Activated CD8-positive, alpha-beta memory T cell treated with anti-CD3 and anti-CD28 coated beads for 36 hours (primary cell): ENCODE data around the gene PRKCI. TPM values are rescaled to one million over a fixed set of nuclear protein-coding genes. Genes with fewer than 3 reads are reported as not detected.
"Not testable (repeated sequence)": the region's sequence is repeated elsewhere in the genome, so short reads cannot be mapped to it uniquely, and the experiment has no call there.

ENCODE experiments used
- CTCF ChIA-PET: fragments of 350-600 bp; sonication (Branson Sonifier 250); formaldehyde crosslinking; loops from one replicate; lab custom pipeline; 2021; ENCODE audit warnings: antibody characterized with exemption; lab: Charles Lee
- POLR2A ChIA-PET: fragments of 350-600 bp; sonication (Branson Sonifier 250); formaldehyde crosslinking; loops from one replicate; lab custom pipeline; 2021; ENCODE audit warnings: antibody characterized with exemption; lab: Charles Lee
- total RNA-seq, 2 experiments: library from RNA; stranded (reverse); gene quantifications; one replicate each; pipeline ENCODE4 v1.2.3, GENCODE V29; 2021

The PRKCI gene
- total RNA-seq, 2 experiments from 2014 or later, result 19.6 to 22.5 TPM

DNA sequence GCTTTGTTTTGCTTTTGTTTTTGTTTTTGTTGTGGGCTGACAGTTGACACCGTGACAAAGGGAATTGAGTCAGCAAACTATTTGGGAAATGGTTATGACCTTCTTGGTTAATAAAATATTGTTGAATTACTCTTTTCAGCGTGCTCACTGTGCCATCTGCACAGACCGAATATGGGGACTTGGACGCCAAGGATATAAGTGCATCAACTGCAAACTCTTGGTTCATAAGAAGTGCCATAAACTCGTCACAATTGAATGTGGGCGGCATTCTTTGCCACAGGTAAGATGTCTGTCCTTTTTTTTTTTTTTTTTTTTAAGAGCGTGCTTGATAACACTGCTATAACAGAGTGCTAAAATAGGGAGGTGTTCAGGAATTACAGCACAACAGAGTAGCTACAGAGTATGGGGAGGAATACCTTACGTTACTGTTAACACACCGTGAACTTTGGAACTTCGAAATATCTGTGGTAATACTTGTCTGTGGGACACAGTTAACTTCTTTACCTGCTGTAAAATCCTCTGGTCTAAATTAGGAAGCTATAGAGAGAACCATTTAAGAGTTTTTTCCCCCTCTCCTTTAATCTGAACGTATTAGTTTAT is 48.2 kb downstream of the PRKCI start:
- CTCF ChIA-PET, result interaction anchor here (0.7 kb wide), 1 partner anchor 83 kb away, joined by 3 read pairs; no protein-coding TSS in a partner anchor
- POLR2A ChIA-PET, result no interaction called here

DNA sequence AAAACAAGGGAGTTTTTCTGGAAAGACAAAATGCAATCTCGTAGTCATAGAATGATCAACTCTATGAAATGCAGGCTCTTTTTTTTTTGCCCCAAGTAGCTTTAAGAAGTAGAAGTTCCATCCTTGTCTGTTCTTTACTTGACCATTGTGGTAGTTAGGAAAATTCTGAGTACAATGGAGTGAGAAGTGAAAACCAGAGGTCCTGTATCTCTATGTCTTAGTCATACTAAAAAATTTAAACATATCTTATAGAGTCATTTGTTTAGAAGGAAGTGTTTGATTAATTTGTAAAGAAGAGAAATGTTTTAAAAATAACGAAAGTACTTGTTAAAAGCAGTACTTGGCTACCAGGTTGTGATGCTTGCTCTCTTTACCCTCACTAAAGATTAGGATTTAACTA is 52.4 kb downstream of the PRKCI start:
- POLR2A ChIA-PET, result no interaction called here
- CTCF ChIA-PET, result interaction anchor here (0.9 to 1.0 kb wide), 2 partner anchors 13 to 49 kb away, joined by 3 read pairs; no protein-coding TSS in a partner anchor

DNA sequence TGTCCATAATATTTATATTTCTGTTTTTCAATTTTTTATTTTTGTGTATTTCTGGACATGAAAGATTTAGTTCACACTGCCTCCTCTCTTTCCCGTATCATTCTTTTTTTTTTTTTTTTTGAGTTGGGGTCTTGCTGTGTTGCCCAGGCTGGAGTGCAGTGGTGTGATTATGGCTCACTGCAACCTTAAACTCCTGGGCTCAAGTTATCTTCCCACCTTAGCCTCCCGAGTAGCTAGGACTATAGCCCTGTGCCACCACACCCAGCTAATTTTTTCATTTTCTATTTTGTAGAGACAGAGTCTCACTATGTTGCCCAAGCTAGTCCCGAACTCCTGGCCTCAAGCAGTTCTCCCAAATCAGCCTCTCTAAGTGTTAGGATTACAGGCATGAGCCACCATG is 53.6 kb downstream of the PRKCI start:
- CTCF ChIA-PET, result interaction anchor here (0.7 to 0.9 kb wide), 2 partner anchors 50 to 181 kb away, joined by 3 read pairs; no protein-coding TSS in a partner anchor
- POLR2A ChIA-PET, result no interaction called here

DNA sequence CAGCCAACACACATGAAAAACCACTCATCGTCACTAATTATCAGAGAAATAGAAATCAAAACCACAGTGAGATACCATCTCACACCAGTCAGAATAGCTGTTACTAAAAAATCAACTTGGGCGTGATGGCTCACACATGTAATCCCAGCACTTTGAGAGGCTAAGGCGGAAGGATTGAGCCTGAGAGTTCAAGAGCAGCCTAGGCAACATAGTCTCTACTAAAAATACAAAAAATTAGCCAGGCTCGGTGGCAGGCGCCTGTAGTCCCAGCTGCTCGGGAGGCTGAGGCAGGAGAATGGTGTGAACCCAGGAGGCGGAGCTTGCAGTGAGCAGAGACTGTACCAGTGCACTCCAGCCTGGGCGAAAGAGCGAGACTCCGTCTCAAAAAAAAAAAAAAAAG is 55.1 kb downstream of the PRKCI start:
- CTCF ChIA-PET, result interaction anchor here (1.5 kb wide), 1 partner anchor 8 kb away, joined by 3 read pairs; no protein-coding TSS in a partner anchor
- POLR2A ChIA-PET, result not testable (repeated sequence)

DNA sequence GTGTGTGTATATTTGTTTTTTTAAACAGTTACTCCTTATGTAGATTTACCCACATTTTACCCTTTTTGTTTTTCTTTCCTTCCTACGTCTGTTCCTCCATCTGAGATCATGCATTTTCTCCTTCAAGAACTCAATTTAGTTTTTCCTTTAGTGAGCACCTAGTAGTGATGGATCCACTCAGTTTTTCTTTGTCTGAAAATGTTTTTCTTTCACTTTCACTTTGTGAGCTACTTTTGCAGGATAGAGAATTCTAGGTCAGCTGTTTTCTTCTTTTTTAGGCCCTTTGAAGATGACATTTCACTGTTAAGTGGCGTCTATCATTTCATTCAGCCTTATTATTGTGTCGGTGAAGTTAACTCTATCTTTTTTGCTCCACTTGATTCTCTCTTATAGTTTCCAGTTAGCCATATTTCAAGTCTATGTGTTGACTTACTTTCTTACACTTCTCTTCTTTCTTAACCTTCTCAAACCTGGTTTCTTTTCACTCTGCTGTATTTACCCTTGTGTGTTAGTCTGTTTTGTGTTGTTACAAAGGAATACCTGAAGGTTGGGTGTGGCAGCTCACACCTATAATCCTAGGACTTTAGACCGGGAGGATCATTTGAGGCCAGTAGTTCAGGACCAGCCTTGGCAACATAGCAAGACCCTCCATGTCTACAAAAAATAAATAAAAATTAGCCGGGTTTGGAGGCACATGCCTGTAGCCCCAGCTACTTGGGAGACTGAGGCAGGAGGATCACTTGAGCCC is 55.8 kb downstream of the PRKCI start:
- ChIA-PET POLR2A (no interaction called here), CTCF (interaction anchor here (1.5 kb wide), 1 partner anchor 9 kb away, joined by 3 read pairs; no protein-coding TSS in a partner anchor)

DNA sequence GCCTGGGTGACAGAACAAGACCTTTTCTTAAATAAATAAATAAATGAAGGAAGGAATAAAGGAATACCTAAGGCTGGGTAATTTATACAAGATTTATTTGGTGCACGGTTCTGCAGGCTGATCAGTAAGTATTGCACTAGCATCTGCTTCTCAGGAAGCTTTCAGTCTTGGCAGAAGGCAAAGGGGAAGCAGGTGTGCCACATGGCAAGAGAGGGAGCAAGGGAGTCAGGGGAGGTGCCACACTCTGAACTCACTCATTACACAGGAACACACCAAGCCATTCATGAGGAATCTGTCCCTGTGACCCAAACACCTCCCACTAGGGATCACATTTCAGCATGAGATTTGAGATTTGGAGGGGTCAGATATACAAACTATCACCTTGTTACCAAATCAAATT is 56.4 kb downstream of the PRKCI start:
- ChIA-PET POLR2A (no interaction called here), CTCF (interaction anchor here (1.5 kb wide), 1 partner anchor 10 kb away, joined by 3 read pairs; no protein-coding TSS in a partner anchor)

DNA sequence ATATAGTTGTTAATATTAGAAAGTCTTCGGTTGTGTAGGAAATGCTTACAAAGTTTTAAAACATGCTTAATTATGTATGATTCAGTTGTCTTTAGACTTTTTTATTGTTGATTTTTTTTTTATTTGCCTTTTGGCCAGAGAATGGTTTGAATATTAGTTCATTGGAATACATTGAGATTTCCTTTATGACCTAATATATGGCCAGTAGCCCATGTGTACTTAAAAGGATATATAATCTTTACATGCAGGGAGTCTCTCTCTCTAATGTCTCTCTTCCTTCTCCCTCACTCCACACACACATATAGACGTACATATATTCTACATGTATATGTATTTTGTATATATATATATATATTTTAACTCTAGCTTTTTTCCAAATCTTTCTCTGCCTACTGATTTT is 68.0 kb downstream of the PRKCI start:
- ChIA-PET POLR2A (no interaction called here), CTCF (no interaction called here)

DNA sequence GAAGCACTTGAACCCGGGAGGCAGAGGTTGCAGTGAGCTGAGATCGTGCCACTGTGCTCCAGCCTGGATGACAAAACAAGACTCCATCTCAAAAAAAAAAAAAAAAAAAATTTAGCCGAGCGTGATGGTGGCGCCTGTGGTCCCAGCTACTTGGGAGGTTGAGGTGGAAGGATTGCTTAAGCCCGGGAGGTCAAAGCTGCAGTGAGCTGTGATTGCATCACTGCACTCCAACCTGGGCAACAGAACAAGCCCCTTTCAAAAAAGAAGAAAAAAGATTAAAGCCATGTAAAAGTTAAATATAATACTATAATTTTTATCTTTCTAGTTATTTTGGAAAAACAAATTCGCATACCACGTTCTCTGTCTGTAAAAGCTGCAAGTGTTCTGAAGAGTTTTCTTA is 73.4 kb downstream of the PRKCI start:
- POLR2A ChIA-PET, result no interaction called here
- CTCF ChIA-PET, result interaction anchor here (0.8 kb wide), 1 partner anchor 516 kb away, joined by 3 read pairs; no protein-coding TSS in a partner anchor

DNA sequence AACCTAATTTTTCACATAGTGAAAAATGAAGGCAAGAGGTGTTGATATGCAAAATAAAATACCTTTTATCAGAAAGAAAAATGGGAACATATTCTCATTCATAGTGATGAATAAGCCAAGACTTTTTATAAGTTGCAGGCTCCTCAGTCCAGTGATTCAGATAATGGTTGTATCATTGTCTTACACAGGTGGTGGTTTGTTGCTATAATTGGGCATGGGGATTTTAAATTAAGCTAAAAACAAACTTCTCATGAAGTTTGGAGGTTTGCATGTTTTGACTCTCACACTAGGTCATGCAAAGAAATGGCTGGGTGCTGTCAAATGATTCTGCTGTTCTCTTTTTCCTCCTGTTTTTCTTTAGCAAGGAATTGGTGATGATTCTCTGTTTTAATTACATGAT is 74.5 kb downstream of the PRKCI start:
- CTCF ChIA-PET, result no interaction called here
- POLR2A ChIA-PET, result interaction anchor here (0.5 kb wide), 1 partner anchor 138 kb away, joined by 5 read pairs; no protein-coding TSS in a partner anchor

DNA sequence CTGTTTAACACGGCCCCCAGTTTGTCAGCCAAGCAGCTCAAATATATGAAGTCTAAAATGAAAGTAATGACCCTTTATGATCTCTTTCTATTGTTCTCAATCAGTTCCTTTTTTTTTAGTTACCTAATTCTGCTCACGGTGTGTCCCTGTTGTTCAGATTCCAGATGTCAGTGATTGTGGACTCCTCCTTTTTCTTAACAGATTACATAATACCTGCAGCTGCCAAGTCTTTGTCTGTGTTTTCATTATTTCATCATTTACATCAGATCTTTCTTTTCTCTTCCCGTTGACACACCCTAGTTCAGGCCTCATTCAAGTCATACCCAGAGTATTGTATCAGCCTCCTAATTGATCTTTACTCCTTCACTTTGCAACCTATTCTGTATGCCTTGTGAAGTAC is 79.2 kb downstream of the PRKCI start:
- ChIA-PET CTCF (no interaction called here), POLR2A (no interaction called here)

DNA sequence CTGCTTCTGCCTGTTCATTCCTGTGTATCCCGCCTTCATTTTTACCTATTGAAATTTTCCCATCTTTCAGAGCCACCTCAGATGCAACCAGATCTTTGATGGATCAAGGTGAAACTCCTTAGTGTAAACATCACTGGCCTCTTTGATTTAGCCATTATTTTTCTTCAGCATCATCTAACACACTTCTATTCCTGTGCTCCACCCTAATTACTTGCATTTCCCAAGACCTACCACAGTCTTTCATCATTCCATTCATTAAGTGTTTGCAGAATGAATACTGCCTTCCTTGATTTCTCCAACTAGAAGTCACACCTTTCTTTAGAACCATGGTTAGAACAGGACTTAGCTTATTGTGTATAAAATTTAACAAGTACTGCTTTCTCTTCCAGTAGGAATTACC is 79.8 kb downstream of the PRKCI start:
- ChIA-PET POLR2A (no interaction called here), CTCF (no interaction called here)

DNA sequence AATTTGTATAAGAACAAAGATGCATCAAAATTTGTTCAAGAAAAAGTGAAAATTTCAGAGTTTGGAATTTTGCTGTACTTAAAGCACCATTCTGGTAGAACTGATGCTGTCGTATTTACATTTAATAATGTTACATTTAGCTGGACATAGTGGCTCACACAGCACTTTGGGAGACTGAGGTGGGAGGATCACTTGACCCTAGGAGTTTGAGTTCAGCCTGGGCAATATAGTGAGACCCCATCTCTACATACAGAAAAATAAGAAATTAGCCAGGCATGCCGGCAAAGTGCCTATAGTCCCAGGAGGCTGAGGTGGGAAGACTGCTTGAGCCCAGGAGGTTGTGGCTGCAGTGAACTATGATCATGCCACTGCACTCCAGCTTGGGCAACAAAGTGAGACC is 83.8 kb downstream of the PRKCI start:
- CTCF ChIA-PET, result interaction anchor here (0.7 kb wide), 1 partner anchor 109 kb away, joined by 3 read pairs; no protein-coding TSS in a partner anchor
- POLR2A ChIA-PET, result no interaction called here

DNA sequence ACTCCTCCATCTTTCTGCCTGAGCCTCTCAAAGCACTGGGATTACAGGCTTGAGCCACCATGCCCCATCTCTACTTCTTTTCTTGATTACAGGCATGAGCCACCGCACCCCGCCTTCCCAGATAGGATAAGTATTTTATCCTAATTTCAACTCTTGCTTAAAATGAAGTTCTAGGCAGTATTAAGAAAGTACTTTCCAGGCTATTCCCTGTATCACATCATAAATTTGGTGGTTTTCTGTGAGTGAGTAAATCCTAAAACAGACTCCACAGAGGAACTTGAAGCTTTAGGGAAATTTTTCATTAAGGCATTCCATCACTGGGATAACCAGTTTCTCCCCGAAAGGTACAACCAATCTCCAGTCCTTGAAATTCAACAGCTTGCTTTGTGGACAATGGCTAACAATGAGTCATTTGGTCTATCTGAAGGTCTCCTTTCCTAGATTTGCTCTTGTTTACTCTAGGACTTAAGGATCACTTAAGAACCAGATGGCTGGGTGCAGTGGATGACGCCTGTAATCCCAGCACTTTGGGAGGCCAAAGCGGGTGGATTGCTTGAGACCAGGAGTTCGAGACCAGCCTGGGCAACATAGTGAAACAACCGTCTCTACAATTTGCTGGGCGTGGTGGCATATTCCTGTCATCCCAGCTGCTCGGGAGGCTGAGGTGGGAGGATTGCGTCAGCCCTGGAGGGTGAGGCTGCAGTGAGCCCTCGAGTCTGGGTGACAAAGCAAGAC is 85.6 kb downstream of the PRKCI start:
- POLR2A ChIA-PET, result no interaction called here
- CTCF ChIA-PET, result interaction anchor here (0.6 to 0.7 kb wide), 2 partner anchors 46 to 55 kb away, joined by 3 read pairs; no protein-coding TSS in a partner anchor

DNA sequence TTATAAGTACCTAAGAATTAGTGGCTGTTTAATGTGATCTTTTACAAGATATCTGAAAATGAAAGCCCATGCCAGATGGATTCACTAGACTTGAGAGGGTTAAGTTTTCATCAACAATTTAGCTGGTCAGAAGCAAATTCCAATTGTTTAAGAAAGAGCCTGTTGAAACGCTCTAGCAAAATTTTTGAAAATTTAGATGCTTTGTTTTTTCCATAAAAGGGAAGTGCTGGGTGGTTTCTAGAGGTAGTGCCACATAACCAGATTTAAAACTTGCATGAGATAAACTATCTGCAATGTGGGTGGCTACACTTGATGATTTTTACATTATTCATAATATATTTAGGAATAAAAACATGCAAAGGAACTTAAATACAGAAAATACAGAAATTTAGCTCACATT is 86.8 kb downstream of the PRKCI start:
- CTCF ChIA-PET, result interaction anchor here (0.7 to 0.9 kb wide), 3 partner anchors 9 to 501 kb away, joined by 3 read pairs; no protein-coding TSS in a partner anchor
- POLR2A ChIA-PET, result no interaction called here

DNA sequence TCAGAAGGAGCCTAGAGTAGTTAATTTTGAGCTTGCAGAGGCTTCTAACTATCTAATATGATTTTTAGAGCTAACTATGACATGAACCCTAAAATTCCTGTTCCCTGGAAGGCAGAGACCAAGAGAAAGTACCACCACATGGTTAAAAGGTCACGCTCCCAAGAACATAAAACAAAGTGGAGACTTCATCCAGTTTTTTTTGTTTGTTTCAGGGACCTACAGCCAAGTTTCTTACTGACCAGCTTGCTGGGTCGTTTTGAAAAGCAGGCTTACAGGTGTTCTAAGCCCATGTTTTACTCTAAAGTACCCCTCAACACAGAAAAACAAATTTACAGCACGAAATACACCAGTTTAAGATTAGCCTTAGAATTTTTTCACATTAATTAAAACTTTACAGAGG is 95.7 kb downstream of the PRKCI start:
- POLR2A ChIA-PET, result no interaction called here
- CTCF ChIA-PET, result interaction anchor here (0.8 kb wide), 1 partner anchor 9 kb away, joined by 3 read pairs; no protein-coding TSS in a partner anchor

DNA sequence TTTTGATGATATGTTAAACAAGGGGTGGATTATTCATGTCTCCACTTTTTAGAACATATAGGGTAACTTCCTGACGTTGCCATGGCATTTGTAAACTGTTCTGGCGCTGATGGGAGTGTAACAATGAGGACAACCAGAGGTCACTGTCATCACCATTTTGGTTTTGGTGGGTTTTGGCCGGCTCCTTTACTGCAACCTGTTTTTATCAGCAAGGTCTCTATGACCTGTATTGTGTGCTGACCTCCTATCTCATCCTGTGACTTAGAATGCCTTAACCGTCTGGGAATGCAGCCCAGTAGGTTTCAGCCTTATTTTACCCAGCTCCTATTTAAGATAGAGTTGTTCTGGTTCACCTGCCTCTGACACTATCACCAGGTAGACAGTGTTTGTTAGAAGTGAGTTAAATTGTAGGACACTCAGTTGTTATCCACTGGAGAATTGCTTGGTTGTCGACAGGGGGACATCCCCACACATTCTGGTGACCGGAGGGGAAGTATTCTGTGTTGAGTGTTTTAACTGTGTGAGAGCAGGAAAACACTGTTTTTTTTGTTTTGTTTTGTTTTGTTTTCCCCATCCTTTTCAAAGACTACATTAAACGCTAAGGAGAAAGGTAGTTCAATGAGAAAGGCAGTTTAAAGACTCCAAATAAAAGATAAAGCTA is 98.4 kb downstream of the PRKCI start:
- POLR2A ChIA-PET, result interaction anchor here (0.6 kb wide), 1 partner anchor 566 kb away, joined by 3 read pairs; no protein-coding TSS in a partner anchor
- CTCF ChIA-PET, result no interaction called here

DNA sequence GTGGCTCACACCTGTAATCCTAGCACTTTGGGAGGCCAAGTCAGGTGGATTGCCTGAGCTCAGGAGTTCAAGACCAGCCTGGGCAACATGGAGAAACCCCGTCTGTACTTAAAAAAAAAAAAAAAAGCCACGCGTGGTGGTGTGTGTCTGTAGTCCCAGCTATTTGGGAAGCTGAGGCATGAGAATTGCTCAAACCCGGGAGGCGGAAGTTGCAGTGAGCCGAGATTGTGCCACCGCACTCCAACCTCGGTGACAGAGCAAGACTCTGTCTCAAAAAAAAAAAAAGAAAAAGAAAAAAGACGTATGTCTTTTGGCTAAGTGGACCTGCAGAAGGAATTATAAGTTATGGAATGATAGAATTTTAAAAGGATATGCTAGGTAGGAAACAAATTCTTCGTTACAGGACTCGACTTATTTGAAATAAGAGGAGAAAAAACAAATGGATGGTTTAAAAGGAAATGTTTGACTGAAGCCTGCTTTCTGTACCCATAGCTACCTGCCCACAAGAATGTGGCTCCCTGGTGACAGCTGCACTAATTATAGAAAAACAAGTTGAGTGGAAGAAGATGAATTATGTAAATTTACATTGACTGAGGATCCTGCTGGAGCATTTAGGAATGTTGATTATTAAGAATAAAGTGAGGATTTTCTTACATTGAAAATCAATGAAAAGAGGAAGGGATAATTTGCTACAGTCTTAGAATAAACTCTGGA is 99.3 kb downstream of the PRKCI start:
- ChIA-PET POLR2A (interaction anchor here (0.6 kb wide), 1 partner anchor 567 kb away, joined by 3 read pairs; no protein-coding TSS in a partner anchor), CTCF (no interaction called here)

DNA sequence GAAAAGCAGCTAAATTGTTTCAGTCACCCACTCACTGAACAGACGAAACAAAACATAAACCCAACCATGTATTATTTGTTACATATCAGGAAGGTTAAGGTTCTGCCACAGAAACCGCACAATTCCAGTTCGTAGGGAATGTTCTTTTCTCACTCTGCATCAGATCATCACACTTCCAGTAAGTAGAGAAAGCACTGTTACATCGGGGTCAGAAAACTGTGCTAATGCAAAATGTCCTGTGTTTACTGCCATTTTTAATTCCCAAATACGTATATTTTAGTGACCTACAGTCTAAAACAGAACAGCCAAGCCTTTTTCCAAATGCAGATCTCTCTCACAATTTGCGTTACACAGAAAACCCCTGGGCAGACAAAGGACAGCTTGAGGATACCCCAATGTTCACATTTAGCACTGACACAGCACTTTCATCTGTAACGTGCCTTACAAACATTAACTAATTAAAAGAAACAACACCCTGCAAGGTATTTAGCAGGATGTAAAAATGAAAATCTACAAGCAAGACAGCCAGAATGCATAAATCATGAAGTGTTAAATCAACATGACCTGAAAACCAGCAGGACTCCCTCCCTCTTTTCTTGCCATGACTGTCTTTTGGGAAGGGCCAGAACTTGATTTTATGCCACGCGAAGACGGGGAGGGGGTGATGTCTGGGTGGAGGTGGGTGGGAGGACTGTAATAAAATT is 100.5 kb downstream of the PRKCI start:
- ChIA-PET CTCF (no interaction called here), POLR2A (no interaction called here)
